Activated CD8-positive, alpha-beta memory T cell treated with anti-CD3 and anti-CD28 coated beads for 24 hours (primary cell): ENCODE results near the gene USP36.
A peak's percentile ranks its signal among the peaks of the same experiment; 100 is the strongest.
"Not testable (repeated sequence)": the region's sequence is repeated elsewhere in the genome, so short reads cannot be mapped to it uniquely, and the experiment has no call there.

Experiments used
- DNase-seq: peaks from one replicate; pipeline ENCODE4 v3.0.0-alpha.2; 2020

USP36 gene

DNA sequence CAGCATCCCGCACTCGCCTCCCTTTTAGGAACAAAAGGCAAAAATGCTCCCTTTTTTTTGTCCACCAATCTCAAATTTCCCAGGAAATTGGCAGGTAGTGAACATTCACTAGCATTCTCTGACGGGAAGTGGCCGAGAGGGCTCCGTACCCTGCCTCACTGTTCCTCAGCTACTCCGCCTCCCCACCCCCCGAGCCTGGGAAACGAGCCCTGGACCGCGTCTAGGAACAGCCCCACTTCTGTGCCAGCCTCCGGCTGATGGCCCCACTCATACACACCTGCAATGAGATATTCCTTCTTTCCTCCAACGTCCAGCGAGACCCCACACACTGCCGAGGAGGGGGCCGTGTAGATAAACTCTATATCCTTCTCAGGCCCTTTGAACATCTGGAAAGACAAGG is 30.0 kb upstream of the USP36 start:
- no peak for DNase-seq

DNA sequence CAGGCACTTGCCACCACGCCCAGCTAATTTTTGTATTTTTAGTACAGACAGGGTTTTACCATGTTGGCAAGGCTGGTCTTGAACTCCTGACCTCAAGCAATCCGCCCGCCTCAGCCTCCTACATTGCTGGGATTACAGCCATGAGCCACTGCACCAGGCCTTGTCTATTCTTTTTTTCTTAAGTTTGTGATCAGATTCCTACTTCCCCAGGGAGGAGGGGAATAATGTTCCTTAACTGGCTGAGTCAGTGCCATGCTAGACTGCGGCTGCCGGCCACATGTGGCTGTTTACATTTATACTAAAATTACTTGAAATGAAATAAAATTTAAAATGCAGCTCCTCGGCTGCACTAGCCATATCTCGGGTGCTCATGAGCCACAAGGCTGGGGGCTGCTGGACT is 27.8 kb upstream of the USP36 start:
- DNase-seq = no peak

DNA sequence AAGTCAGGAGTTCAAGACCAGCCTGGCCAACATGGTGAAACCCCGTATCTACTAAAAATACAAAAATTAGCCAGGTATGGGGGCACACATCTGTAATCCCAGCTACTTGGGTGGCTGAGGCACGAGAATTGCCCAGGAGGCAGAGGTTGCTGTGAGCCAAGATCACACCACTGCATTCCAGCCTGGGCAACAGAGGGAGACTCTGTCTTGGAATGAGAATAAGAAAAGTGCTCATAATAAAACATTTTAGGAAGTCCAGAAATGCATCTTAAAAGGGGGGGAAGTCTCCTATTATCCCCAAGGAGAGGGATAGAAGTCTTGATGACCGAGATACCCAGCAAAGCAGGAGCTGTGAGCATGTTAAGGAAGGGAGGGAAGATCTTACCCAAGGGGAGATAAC is 26.4 kb upstream of the USP36 start:
- not testable (repeated sequence) for DNase-seq

DNA sequence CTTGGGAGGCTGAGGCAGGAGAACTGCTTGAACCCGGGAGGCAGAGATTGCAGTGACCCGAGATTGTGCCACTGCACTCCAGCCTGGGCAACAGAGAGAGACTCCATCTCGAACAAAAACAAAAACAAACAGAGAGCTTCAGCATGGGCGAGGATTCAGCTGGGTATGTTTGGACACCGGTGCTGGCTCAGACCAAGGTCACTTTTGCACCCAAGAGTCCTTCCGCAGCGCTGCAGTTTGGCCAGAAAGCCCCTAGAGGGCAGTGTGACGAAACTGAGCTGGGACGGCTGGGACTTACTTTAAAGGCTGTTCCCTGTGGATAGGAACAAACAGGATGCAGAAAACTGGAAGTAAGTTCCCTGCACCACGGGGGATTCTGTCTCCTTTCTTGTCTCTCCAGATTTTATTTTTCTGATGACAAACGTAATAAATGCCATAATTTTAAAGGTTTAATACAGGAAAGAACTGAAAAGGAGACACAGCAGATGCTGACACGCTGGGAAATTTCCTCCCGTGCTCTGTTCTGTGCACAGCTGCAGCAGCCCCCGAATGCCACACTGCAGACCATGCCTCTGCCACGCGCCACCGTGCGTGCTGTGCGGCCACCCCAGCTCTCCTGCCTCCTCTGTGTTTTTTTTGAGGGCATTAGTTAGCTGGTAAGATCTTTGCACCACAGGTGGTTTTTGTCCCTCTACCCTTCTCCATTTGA is 25.2 kb upstream of the USP36 start:
- DNase-seq = peak; percentile 89

DNA sequence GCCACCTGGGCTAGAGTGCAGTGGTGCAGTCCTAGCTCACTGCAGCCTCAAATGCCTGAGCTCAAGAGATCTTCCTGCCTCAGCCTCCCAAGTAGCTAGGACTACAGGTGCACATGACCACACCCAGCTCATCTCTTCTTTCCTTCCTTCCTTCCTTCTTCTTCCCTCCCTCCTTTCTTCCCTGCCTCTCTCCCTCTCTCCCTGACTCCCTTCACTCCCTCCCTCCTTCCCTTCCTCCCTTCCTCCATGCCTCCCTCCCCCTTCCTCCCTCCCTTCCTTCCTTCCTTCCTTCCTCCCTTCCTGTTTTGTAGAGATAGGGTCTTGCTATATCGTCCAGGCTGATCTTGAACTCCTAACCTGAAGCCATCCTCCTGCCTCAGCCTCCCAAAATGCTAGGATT is 23.5 kb upstream of the USP36 start:
- no peak for DNase-seq

DNA sequence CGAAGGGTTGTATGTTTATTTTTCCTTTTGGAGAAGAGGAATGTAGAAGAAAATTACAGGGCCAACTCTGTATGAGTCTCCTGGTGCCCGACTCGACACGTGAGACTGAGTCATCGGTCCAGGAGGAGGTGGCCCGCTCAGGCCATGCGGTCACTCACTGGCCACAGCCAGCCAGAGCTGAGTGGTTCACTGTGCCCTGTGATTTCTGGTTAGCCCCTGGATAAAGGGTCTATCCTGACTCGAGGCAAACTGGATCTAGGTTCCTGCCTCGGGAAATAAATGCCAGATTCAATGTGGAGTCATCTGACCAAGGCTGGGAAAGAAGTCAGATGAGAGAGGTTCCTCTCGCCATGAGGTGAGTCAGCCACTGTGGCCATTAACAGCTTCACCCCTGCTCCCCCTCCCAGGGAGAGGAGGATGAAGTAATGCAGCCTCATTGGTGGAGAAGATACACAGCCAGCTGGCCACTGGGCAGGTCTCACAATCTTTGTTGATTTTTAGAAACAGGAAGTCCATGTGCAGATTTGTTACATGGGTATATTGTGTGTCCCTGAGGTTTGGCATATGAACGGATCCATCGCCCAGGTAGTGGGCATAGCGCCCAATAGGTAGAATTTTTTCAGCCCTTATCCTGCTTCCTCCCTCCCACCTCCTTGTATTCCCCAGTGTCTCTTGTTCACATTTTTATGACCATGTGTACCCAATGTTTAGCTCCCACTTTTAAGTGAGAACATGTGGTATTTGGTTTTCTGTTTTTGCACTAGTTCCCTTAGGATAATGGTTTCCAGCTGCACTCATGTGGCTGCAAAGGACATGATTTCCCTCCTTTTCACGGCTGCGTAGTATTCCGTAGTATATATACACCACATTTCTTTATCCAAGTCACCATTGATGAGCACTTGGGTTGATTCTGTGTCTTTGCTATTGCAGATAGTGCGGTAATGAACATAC is 21.7 kb upstream of the USP36 start:
- DNase-seq = no peak

DNA sequence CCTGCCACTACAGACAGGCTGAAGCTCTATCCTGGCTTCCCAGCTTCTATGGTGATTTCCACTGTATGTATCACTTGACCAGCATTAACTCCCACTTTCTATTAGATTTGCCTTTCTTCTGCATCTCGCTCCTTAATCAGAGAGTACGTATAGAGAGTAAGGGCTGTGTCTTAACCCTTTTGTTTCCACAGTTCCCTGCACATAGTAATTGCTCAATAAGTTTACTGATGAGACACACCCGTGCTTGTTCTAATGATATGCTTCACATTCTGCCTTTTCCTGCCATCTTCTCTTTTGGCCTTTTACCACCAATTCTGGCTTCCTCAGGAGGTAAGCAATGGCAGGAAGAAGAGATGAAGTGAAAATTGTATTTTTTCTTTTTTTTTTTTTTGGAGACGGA is 20.6 kb upstream of the USP36 start:
- no peak for DNase-seq

DNA sequence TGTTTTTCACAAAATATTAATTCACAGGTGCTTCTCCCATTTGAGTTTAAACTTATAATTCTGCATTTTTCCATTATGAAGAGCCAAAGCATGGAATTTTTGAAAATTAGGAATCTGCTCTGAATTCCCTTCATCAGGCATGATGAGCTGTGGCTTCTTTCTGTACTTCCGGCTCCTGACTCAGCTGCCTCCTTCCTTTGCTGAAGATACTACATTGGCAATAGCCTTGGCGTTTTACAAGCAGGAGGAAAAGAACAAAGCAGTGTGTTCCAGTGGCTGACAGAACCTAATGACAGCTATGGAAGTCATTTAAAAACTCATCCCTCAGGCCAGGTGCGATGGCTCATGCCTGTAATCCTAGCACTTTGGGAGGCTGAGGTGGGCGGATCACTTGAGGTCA is 18.4 kb upstream of the USP36 start:
- no peak for DNase-seq

DNA sequence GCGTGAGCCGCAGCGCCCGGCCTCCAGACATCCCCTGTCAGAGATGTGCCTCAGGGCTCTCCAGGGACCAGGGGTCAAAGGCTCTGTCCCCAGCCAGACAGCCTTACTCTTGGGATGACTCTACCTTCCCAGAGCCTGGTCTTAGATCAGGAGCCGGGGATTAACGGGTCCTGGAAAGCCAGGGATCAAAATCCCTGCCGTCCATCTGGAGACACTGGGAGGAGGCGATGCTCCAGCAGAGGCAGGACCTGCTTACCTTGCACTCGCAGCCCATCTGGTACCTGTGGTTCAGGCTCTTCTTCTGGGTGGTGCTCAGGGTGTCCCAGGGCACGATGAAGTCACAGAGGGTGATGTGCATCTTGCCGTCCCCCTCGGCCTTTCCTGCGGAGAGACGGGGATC is 16.7 kb upstream of the USP36 start:
- DNase-seq = no peak

DNA sequence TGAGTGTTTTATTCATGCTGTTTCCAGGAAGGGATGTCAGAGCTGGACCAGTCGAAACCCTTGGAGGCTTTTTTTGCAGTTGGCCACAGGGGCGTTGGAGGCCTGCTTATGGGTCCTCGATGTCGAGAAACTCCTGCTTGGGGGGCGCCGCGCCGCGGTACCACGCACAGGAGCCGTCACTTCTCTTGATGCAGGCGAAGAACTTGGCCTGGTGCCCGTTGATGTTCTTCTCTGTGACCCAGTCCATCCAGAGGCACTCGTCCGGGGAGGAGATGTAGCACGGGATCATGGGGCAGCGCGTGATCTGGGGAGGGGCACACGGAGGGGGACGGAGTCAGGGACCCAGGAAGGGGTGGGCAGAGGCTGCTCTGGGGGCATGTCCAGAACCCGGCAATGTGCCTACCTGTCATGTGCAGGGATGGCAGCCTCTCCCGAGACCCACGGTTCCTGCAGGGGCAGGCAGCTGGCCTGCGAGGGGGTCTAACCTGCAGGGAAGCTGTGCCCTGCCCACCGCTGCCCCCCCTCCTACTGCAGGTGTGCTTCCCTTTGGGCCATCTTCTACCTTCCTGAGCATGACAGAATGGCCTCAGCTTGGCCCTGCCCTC is 15.0 kb upstream of the USP36 start:
- no peak for DNase-seq

DNA sequence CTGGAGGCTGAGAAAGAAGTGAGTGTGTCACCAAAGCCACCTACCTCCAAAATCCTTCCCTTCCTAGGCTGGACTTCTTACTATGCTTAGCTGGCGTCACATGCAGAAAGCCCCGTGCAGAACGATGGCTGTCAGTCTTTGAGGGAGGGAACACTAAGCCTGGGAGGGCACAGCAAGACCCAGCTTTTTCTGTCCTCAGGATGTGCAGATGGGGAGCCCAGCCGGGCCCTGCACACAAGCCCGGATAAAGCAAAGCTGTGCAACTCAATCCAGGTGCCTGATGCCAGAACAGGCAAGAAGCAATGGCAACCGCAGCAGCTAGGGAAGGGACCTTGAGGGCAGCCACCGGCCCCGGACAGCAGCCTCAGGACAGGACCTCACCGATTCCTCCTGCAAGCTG is 13.9 kb upstream of the USP36 start:
- DNase-seq = no peak

DNA sequence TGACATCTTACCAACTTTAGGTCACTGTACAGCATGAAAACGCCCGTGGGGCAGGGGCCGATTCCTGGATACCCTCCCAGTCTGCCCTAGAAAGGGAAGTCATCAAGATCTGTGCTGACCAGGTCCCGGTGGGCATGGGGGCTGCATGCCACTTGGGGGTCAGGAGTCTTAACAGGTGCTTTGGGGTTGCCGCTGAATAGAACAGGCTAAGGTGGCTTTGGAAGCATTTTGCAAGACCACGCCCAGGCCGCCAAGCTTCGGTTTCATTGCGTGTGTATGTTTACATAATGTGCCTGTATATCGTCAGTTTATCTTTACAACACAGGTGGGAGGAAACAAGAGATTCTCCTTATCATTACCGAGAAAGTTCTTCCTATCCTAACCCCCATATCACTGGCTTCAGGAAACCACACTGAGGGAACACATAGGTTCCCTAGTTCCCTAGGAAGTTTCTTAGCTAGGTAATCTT is 13.3 kb upstream of the USP36 start:
- no peak for DNase-seq

DNA sequence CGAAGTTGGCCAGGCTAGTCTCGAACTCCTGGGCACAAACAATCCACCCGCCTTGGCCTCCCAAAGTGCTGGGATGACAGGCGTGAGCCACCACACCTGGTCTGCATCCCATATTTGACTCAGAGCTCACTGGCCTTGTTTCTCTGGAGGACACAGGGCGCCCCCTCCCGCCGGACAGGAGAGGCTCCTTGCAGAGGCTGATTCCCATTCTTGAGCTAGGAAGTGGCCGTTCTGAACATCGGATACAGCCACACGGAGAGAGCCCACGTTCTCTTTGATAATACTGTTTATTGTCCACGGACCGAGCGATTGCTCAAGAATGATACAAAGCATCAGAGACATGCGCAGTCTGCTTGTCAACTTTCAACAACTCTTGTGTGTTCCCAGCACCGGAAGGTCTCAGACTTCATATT is 12.1 kb upstream of the USP36 start:
- no peak for DNase-seq

DNA sequence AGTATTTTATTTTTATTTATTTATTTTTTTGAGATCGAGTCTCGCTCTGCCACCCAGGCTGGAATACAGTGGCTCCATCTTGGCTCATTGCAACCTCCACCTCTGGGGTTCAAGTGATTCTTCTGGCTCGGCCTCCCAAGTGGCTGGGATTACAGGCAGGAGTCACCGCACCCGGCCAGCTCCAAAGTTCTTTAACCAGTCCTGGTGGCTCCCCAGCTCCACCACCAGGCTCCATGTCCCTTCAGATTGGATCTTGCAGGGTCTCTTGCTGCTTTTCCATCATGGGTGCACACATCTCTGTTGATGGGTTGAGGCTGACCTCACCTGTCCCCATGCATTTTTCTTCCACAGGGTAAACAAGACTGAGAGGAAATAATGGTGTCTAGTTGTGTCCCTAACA is 8.4 kb upstream of the USP36 start:
- no peak for DNase-seq

DNA sequence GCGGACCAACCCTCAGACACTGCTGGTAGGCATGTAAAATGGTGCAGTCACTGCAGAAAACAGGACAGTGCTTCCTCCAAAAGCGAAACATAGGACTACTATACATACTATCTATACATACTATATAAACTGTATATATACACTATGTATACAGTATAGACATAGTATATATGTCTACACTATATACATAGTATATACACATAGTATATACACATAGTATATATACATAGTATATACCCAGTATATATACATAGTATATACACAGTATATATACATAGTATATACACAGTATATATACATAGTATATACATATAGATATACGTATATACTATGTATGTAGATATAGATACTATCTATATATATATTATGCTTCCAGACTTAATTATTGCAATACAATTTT is 6.4 kb upstream of the USP36 start:
- no peak for DNase-seq

DNA sequence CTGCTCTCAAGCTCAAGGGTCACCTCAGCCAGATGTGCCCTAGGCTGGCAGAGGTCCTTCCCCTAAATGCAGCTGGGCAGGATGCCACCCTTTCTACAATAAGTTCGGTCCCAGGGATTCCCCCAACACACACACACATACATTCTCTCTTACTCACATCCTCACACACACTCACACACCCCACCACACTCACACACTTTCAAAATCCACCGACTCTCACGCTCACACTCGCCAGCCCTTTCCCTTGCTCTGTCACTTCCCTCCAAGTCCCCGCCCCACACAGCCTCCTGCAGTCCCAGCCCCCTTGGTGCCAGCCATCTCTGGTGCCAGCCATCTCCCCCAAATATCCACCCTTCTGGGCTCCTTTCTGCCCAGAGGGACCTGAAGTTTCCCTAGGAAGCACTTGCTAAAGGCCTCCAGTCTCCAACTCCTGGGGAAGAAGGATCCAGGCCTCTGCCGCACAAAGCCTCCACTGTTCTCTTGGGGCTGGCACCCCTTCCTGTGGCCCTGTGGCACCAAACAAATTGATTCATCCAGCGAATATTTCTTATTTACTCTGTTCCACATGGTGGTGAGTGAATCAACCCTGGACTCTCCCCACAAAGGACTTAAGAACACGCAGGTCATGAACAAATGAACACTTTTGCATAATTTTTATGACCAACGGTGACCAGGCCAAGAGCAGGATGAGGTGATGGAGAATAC is 3.8 kb upstream of the USP36 start:
- no peak for DNase-seq

DNA sequence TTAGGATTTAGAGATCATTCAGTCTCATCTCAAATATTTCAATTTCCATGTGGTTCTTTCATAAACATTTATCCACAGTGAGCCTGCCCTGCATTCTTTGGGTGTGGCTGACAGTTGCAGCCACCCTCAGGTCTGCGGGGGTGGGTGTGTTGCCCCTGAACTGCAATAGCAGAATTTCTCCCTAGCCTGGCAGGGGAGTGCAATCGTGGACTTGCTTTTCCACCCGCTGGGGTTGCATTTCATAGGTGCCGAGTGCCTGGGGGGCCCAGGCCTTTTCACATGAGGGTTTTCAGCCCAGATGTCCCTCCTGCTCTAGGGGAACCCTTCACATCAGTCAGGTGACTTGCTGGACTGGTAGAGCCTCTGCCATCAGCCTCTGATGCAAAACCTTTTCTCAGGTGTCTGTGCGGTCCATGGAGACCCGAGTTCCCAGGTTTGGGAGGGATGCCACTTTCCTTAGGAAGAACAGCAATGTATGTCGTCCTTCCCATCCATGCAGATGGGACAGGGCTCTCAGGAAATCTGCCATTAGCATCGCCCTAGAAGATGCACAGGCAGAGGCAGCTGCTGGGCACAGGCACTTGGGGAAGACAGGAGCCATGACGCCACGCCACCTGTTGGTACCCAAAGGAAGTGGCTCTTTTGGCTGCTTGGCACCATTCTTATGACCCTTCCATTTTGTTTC is 2.4 kb upstream of the USP36 start:
- DNase-seq = peak; percentile 73

DNA sequence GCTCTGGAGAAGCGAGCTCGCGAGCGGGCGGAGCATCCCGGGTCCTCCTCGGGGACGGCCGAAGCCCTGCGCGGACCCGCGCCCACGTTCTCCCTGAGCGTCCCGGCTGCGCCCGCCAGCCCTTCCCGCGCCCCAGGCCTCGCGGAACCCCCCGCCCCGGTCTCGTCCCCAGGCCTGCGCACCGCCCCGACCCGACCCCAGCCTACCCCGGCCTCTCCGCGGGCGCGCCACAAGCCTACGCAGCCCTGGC is 159 bp downstream of the USP36 start:
- DNase-seq = no peak

DNA sequence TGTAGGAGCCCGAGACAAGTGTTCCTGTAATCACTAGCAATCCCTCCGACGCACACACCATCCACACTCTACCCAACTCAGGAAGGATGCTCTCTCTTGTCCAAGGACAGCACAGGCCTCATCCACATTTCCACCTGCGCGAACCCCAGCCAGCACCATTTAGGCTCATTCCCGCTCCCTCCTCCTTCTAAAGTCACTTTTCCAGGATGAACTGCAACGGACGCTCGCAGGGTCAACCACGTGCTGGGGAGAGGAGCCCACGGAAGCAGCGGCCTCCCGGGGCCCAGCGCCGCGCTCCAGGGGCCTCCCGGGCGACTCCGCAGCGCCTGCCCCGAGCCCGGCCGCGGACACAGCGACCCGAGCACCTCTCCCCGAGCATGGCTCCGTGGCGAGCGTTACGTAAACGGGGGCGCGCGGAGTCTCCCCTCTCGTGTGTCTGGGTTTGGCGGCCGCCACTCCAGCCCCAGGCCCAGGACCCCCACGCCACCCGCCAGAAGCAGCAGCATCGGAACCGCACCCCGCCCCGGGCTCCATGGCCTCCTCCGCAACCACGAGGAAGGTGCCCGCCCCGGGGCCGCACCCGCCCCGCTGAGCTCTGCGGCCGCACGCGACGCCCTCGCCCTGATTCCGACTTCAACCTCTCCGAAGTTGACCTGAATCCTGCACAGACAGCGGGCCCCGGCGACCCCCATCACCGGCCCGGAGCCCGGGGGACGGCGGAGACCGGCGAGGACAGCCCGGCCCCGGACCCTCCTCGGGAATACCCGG is 668 bp downstream of the USP36 start:
- DNase-seq = peak; percentile 69

DNA sequence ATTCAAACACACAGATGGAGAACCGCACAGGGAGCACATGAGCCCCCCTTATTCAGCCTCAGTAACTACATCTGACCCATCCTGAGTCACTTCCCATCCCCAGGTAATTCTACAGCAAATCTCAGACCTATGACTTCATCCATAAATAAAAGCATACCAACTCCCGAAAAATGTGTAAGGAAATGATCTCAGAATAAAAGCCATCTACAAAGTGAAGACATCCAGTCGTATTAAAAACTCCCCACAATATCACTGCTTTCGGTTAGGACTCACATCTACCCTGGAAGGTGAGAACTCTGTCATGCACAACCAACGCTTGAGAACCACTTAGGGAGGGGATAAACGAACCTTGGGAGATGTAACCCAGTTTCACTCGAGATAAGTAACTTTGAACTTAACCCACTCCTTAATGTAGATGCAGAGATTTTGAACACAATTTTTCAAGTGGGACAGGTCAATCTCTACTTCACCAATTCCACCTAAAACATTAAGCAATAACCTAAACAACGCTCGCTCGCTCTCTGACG is 1.3 kb downstream of the USP36 start:
- DNase-seq = no peak

DNA sequence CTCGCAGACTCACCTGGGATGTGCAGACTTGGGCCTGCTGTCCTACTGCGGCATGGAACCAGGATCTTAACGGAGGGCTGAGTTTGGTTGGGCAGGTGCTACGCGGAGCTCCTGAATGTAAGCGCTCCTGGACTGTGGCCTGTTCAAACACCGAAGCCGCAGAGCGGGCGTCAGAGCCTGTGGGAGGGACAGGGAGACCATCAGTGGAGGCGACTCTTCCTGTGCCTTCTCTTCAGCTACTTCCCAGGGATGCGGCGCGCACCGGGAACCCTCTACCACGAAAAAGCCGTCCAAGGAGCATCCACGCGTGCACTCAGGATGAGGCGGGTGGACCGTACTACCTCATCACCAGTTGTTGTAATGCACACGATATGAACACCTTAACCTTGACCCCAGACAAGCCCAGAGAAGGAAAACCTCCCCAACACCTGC is 2.0 kb downstream of the USP36 start:
- DNase-seq = no peak
